H9 (cell line): ENCODE results near the gene MEIS2. TPM values are rescaled to one million over a fixed set of nuclear protein-coding genes. Genes with fewer than 3 reads are reported as not detected.

Experiments
- DNase-seq: peaks from one replicate; pipeline ENCODE4 v3.0.0-alpha.2; 2017
- H2AFZ ChIP-seq: one replicate; pipeline ENCODE4 v1.6.1; 2013; ENCODE audit warnings: mild to moderate bottlenecking, low read length, control low read depth, moderate library complexity
- H2AK5ac ChIP-seq: 2 replicates; pipeline ENCODE4 v1.6.1; 2013; ENCODE audit warnings: low read length, control low read depth, mixed read lengths; ENCODE audit not compliant: insufficient read length
- H2BK120ac ChIP-seq: one replicate; pipeline ENCODE4 v1.6.1; 2013; ENCODE audit warnings: low read depth, mild to moderate bottlenecking, low read length, control low read depth, inconsistent platforms; ENCODE audit not compliant: poor library complexity, severe bottlenecking
- H2BK12ac ChIP-seq: 2 replicates; pipeline ENCODE4 v1.6.1; 2013; ENCODE audit warnings: low read length, control low read depth, mixed read lengths, low read depth; ENCODE audit not compliant: insufficient read length
- H2BK15ac ChIP-seq: 2 replicates; pipeline ENCODE4 v1.6.1; 2013; ENCODE audit warnings: low read depth, low read length, control low read depth
- H2BK20ac ChIP-seq: one replicate; pipeline ENCODE4 v1.6.1; 2013; ENCODE audit warnings: low read depth, mild to moderate bottlenecking, low read length, control low read depth, inconsistent platforms; ENCODE audit not compliant: poor library complexity, severe bottlenecking
- H2BK5ac ChIP-seq: 2 replicates; pipeline ENCODE4 v1.6.1; 2013; ENCODE audit warnings: low read length, control low read depth, mixed read lengths; ENCODE audit not compliant: insufficient read length
- H3K14ac ChIP-seq: 2 replicates; pipeline ENCODE4 v1.6.1; 2013; ENCODE audit warnings: low read length, control low read depth; ENCODE audit not compliant: insufficient read depth
- H3K18ac ChIP-seq: 2 replicates; pipeline ENCODE4 v1.6.1; 2013; ENCODE audit warnings: low read depth, mild to moderate bottlenecking, mixed read lengths, low read length, control low read depth; ENCODE audit not compliant: insufficient read length
- H3K23ac ChIP-seq: 2 replicates; pipeline ENCODE4 v1.6.1; 2013; ENCODE audit warnings: low read length, control low read depth, mixed read lengths, low read depth; ENCODE audit not compliant: insufficient read length
- H3K23me2 ChIP-seq: 2 replicates; pipeline ENCODE4 v1.6.1; 2013; ENCODE audit warnings: low read depth, mild to moderate bottlenecking, mixed read lengths, low read length, control low read depth; ENCODE audit not compliant: insufficient read length, poor library complexity, severe bottlenecking
- H3K27ac ChIP-seq: 2 replicates; pipeline ENCODE4 v1.5.1; 2013; ENCODE audit warnings: low read length, control low read depth, mixed read lengths, low read depth; ENCODE audit not compliant: insufficient read length
- H3K27me3 ChIP-seq: 2 replicates; pipeline ENCODE4 v1.6.1; 2013; ENCODE audit warnings: low read length, control low read depth, inconsistent platforms; ENCODE audit not compliant: insufficient read depth
- H3K4ac ChIP-seq: 2 replicates; pipeline ENCODE4 v1.6.1; 2013; ENCODE audit warnings: low read depth, mild to moderate bottlenecking, control low read depth, inconsistent platforms, low read length, moderate library complexity
- H3K4me1 ChIP-seq: 2 replicates; pipeline ENCODE4 v1.6.1; 2013; ENCODE audit warnings: low read length, control low read depth, inconsistent platforms; ENCODE audit not compliant: insufficient read depth
- H3K4me2 ChIP-seq: 2 replicates; pipeline ENCODE4 v1.6.1; 2013; ENCODE audit warnings: low read length, control low read depth, mixed read lengths; ENCODE audit not compliant: insufficient read length, insufficient read depth
- H3K56ac ChIP-seq: 2 replicates; pipeline ENCODE4 v1.6.1; 2013; ENCODE audit warnings: low read depth, mild to moderate bottlenecking, mixed read lengths, low read length, control low read depth; ENCODE audit not compliant: insufficient read length
- H3K79me1 ChIP-seq: 2 replicates; pipeline ENCODE4 v1.6.1; 2013; ENCODE audit warnings: low read depth, mild to moderate bottlenecking, moderate library complexity, low read length, control low read depth, inconsistent platforms; ENCODE audit not compliant: insufficient read depth, poor library complexity, severe bottlenecking
- H3K79me2 ChIP-seq: 2 replicates; pipeline ENCODE4 v1.6.1; 2013; ENCODE audit warnings: low read length, control low read depth, inconsistent platforms; ENCODE audit not compliant: insufficient read depth
- H3K9ac ChIP-seq: 2 replicates; pipeline ENCODE4 v1.6.1; 2013; ENCODE audit warnings: low read length, control low read depth, mixed read lengths; ENCODE audit not compliant: insufficient read length; ENCODE audit errors: extremely low read depth
- H3K9me3 ChIP-seq: one replicate; pipeline ENCODE4 v1.6.1; 2013; ENCODE audit warnings: low read depth, low read length, inconsistent platforms; ENCODE audit not compliant: control insufficient read depth
- H3T11ph ChIP-seq: one replicate; pipeline ENCODE4 v1.6.1; 2013; ENCODE audit warnings: mild to moderate bottlenecking, low read length, control low read depth, inconsistent platforms
- H4K20me1 ChIP-seq: one replicate; pipeline ENCODE4 v1.6.1; 2013; ENCODE audit not compliant: control insufficient read depth, insufficient read length, insufficient read depth
- H4K5ac ChIP-seq: 2 replicates; pipeline ENCODE4 v1.6.1; 2013; ENCODE audit warnings: low read depth, mild to moderate bottlenecking, mixed read lengths, low read length, control low read depth; ENCODE audit not compliant: insufficient read length
- H4K8ac ChIP-seq: replicated peaks from 2 replicates; pipeline ENCODE4 v1.6.1; 2013; ENCODE audit warnings: low read length, control low read depth, mixed read lengths, low read depth; ENCODE audit not compliant: insufficient read length
- H4K91ac ChIP-seq: 2 replicates; pipeline ENCODE4 v1.6.1; 2013; ENCODE audit warnings: low read depth, mild to moderate bottlenecking, moderate library complexity, mixed read lengths, low read length, control low read depth; ENCODE audit not compliant: insufficient read length
- H3K27ac Mint-ChIP-seq, 3 experiments: 2 replicates in 2 of 3; 3 replicates in 1 of 3; pipeline ENCODE4 v1.8.0; 2020 to 2021; ENCODE audit warnings: mixed read lengths in 3 of 3, mild to moderate bottlenecking in 1 of 3, moderate library complexity in 1 of 3
- H3K27me3 Mint-ChIP-seq: 2 replicates; pipeline ENCODE4 v1.8.0; 2021; ENCODE audit warnings: low read depth, mild to moderate bottlenecking, moderate library complexity, mixed read lengths
- H3K36me3 Mint-ChIP-seq, 3 experiments: 2 replicates in 2 of 3; 3 replicates in 1 of 3; pipeline ENCODE4 v1.8.0; 2020 to 2021; ENCODE audit warnings: low read depth in 3 of 3, mixed read lengths in 3 of 3; ENCODE audit not compliant: insufficient read depth in 1 of 3
- H3K4me1 Mint-ChIP-seq, 2 experiments: 2 replicates each; pipeline ENCODE4 v1.8.0; 2020; ENCODE audit warnings: mixed read lengths in 2 of 2
- H3K4me3 Mint-ChIP-seq, 2 experiments: 2 replicates in 1 of 2; 3 replicates in 1 of 2; pipeline ENCODE4 v1.8.0; 2020 to 2021; ENCODE audit warnings: mild to moderate bottlenecking in 2 of 2, mixed read lengths in 2 of 2, moderate library complexity in 1 of 2
- H3K9me3 Mint-ChIP-seq, 2 experiments: 2 replicates in 1 of 2; 3 replicates in 1 of 2; pipeline ENCODE4 v1.8.0; 2020; ENCODE audit warnings: mild to moderate bottlenecking in 2 of 2, mixed read lengths in 2 of 2, moderate library complexity in 1 of 2
- WGBS: extraction: QIAGEN DNeasy Blood & Tissue Kit; methylation state at CpG from one replicate; pipeline ENCODE4 v1.1.7; 2013; ENCODE audit warnings: missing lambda C conversion rate, low lambda C conversion rate, mixed read lengths; ENCODE audit not compliant: insufficient read length; ENCODE audit errors: extremely low coverage; 5-methylcytosine and 5-hydroxymethylcytosine counted together
- total RNA-seq: library from RNA; stranded (reverse); gene quantifications from 2 replicates; pipeline ENCODE4 v1.2.1, GENCODE V29; 2021
- TF ChIP-seq, protein P1 (sequence below): fragments of 200-600 bp; sonication (generic); conservative IDR thresholded peaks from 3 replicates; pipeline ENCODE4 v1.8.0; 2021; ENCODE audit warnings: antibody characterized with exemption, mild to moderate bottlenecking

MEIS2 gene
- total RNA-seq, 1 experiment from 2014 or later = 0.35 TPM

DNA sequence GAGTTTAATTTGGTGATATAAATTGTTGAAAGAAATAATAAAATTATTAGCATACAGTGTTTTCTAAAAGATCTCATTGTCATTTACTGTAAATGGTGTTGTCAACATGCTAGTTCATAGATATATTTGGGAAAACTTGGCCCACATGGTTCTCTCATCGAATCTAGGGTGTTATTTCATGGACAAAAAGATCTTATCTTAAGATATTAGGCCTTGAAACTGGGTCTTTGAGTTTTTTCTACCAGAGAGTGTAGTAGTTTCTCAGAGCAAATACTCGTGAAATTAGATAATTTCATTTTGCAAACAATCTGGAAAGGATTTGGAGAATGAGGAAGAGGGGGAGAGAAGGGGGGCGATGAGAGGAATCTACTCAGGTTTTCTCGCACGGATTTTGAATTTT, 107.9 kb downstream of the MEIS2 start:
- H3K18ac ChIP-seq = no peak overlapping the region
- H3K4me2 ChIP-seq = no peak overlapping the region
- DNase-seq = no peak
- no peak overlapping the region for H4K91ac ChIP-seq
- H4K20me1 ChIP-seq = no peaks in the 10 kb centered on the region
- H4K5ac ChIP-seq = no peak overlapping the region
- H2AFZ ChIP-seq = no peak overlapping the region
- H2BK120ac ChIP-seq = no peak overlapping the region
- WGBS = no CpG with 5 or more reads among the region's 5 CpGs
- no peak overlapping the region for H2BK5ac ChIP-seq
- no peak overlapping the region for H2AK5ac ChIP-seq
- Mint-ChIP-seq H3K36me3 (no peaks in the 10 kb centered on the region), H3K4me3 (no peak overlapping the region), H3K4me1 (peaks cover 4 to 7% of the 10 kb centered on the region in 2 experiments; a peak in 2 of 4 replicates), H3K27ac (no peak overlapping the region), H3K9me3 (no peaks in the 10 kb centered on the region), H3K27me3 (no peaks in the 10 kb centered on the region)
- no peaks in the 10 kb centered on the region for H3K23me2 ChIP-seq
- no peak overlapping the region for H3K4ac ChIP-seq
- H3K56ac ChIP-seq = no peak overlapping the region
- no peaks in the 10 kb centered on the region for H3K79me2 ChIP-seq
- H3K14ac ChIP-seq = no peak overlapping the region
- TF ChIP-seq, protein P1, sequence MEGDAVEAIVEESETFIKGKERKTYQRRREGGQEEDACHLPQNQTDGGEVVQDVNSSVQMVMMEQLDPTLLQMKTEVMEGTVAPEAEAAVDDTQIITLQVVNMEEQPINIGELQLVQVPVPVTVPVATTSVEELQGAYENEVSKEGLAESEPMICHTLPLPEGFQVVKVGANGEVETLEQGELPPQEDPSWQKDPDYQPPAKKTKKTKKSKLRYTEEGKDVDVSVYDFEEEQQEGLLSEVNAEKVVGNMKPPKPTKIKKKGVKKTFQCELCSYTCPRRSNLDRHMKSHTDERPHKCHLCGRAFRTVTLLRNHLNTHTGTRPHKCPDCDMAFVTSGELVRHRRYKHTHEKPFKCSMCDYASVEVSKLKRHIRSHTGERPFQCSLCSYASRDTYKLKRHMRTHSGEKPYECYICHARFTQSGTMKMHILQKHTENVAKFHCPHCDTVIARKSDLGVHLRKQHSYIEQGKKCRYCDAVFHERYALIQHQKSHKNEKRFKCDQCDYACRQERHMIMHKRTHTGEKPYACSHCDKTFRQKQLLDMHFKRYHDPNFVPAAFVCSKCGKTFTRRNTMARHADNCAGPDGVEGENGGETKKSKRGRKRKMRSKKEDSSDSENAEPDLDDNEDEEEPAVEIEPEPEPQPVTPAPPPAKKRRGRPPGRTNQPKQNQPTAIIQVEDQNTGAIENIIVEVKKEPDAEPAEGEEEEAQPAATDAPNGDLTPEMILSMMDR = no peak
- no peak overlapping the region for H2BK12ac ChIP-seq
- H2BK20ac ChIP-seq = no peak overlapping the region
- no peak overlapping the region for H3K27ac ChIP-seq
- no peak overlapping the region for H4K8ac ChIP-seq
- no peak overlapping the region for H2BK15ac ChIP-seq
- H3K27me3 ChIP-seq = no peaks in the 10 kb centered on the region
- no peak overlapping the region for H3K23ac ChIP-seq
- H3K4me1 ChIP-seq = no peaks in the 10 kb centered on the region
- H3K9me3 ChIP-seq = no peaks in the 10 kb centered on the region
- no peak overlapping the region for H3K9ac ChIP-seq
- H3T11ph ChIP-seq = no peak overlapping the region
- H3K79me1 ChIP-seq = no peaks in the 10 kb centered on the region
